ENCODE results near the gene GPR78.
"Not testable (repeated sequence)": the region's sequence is repeated elsewhere in the genome, so short reads cannot be mapped to it uniquely, and the experiment has no call there.

DNA sequence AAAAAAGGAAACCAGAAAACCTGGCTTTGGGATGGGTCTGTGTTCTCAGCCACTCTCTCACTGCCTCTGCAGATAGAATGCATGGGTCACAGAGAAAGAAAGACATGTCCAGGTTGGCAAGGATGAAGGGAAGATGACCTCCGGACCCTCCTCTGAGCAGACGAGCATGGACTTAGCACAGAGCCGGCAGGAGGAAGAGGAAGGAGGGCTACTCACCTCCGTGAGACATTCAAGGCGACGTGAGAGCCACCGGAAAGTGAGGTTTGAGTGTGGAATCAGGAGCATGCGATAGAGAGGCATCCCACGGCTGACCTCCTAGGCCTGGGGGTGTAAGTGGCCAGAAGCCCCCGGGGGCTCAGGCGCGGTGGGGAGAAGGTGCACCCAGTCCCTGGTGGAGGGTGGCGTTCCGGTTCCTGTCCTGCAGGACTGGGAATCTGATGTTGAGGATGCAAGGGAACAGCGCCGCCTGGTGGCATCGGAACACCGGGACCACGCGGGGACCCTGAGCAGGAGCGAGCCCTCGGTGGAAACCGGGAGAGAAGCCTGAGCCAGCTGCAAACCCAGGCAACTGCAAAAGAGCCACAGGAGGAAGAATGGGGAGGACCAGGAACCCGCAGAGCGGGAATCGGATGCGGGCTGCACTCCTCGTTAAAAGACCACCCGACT is 50.2 kb downstream of the GPR78 start:
- TF ChIP-seq, protein P1, sequence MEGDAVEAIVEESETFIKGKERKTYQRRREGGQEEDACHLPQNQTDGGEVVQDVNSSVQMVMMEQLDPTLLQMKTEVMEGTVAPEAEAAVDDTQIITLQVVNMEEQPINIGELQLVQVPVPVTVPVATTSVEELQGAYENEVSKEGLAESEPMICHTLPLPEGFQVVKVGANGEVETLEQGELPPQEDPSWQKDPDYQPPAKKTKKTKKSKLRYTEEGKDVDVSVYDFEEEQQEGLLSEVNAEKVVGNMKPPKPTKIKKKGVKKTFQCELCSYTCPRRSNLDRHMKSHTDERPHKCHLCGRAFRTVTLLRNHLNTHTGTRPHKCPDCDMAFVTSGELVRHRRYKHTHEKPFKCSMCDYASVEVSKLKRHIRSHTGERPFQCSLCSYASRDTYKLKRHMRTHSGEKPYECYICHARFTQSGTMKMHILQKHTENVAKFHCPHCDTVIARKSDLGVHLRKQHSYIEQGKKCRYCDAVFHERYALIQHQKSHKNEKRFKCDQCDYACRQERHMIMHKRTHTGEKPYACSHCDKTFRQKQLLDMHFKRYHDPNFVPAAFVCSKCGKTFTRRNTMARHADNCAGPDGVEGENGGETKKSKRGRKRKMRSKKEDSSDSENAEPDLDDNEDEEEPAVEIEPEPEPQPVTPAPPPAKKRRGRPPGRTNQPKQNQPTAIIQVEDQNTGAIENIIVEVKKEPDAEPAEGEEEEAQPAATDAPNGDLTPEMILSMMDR (IDR thresholded peaks at IDR 0.05; ENCODE audit: borderline replicate concordance, extremely low read depth, low read length, poor library complexity, severe bottlenecking) = not testable (repeated sequence)
- not testable (repeated sequence) for TF ChIP-seq EZH2 (IDR thresholded peaks at IDR 0.05; ENCODE audit: borderline replicate concordance, low read depth, low read length, severe bottlenecking)

All from DND-41 (cell line).